Measurements from ENCODE around the gene TEX9. TPM values are rescaled to one million over a fixed set of nuclear protein-coding genes. Genes with fewer than 3 reads are reported as not detected.
"Not testable (repeated sequence)": the region's sequence is repeated elsewhere in the genome, so short reads cannot be mapped to it uniquely, and the experiment has no call there.

Gene TEX9
- total and polyA plus RNA-seq, 7 donors, result 3.0 to 10.7 (median 5.7) TPM

- no peaks in the 10 kb centered on the region for H3K27me3 ChIP-seq
- intact Hi-C loops (cut with DNase I), result no loop called here
- H3K27ac ChIP-seq, result no peak overlapping the region
- no peaks in the 10 kb centered on the region for H3K9me3 ChIP-seq
- DNase-seq, result no peak
- no peak overlapping the region for H3K4me3 ChIP-seq
- 81 to 82% methylated on average over 2 of the region's 2 CpGs for WGBS, 2 donors
- no peaks in the 10 kb centered on the region for H3K4me1 ChIP-seq
- TF ChIP-seq EP300 (IDR thresholded peaks at IDR 0.05) (no peak), POLR2AphosphoS5 (IDR thresholded peaks at IDR 0.05) (no peak), POLR2A (IDR thresholded peaks at IDR 0.05) (no peak)
- TF ChIP-seq, protein P1, sequence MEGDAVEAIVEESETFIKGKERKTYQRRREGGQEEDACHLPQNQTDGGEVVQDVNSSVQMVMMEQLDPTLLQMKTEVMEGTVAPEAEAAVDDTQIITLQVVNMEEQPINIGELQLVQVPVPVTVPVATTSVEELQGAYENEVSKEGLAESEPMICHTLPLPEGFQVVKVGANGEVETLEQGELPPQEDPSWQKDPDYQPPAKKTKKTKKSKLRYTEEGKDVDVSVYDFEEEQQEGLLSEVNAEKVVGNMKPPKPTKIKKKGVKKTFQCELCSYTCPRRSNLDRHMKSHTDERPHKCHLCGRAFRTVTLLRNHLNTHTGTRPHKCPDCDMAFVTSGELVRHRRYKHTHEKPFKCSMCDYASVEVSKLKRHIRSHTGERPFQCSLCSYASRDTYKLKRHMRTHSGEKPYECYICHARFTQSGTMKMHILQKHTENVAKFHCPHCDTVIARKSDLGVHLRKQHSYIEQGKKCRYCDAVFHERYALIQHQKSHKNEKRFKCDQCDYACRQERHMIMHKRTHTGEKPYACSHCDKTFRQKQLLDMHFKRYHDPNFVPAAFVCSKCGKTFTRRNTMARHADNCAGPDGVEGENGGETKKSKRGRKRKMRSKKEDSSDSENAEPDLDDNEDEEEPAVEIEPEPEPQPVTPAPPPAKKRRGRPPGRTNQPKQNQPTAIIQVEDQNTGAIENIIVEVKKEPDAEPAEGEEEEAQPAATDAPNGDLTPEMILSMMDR (IDR thresholded peaks at IDR 0.05), result no peak
- H3K36me3 ChIP-seq, result no peaks in the 10 kb centered on the region
Measured at GRCh38 chr15:56411122-56411749, 46.0 kb downstream of the TEX9 start.

- H3K4me1 ChIP-seq; H3K27ac ChIP-seq; DNase-seq; H3K9me3 ChIP-seq; H3K4me3 ChIP-seq; intact Hi-C loops (cut with DNase I); H3K36me3 ChIP-seq; H3K27me3 ChIP-seq: not testable (repeated sequence)
- WGBS, 2 donors, result 50 to 94% methylated on average over 1 of the region's 1 CpG
Measured at GRCh38 chr15:56413114-56413733, 48.0 kb downstream of the TEX9 start.

- H3K27ac ChIP-seq, result no peak overlapping the region
- H3K27me3 ChIP-seq, result no peaks in the 10 kb centered on the region
- peaks cover 0 to 6% (median 0%) of the 10 kb centered on the region in 4 donors for H3K36me3 ChIP-seq
- no peaks in the 10 kb centered on the region for H3K4me1 ChIP-seq
- intact Hi-C loops (cut with DNase I), result no loop called here
- no peak for DNase-seq
- no peak overlapping the region for H3K4me3 ChIP-seq
- TF ChIP-seq, protein P1 (IDR thresholded peaks at IDR 0.05), result no peak
- no peak for TF ChIP-seq POLR2A (IDR thresholded peaks at IDR 0.05)
- TF ChIP-seq POLR2AphosphoS5 (IDR thresholded peaks at IDR 0.05), result no peak
- TF ChIP-seq EP300 (IDR thresholded peaks at IDR 0.05), result no peak
- peaks cover 0 to 3% (median 0%) of the 10 kb centered on the region in 4 donors for H3K9me3 ChIP-seq
Measured at GRCh38 chr15:56425276-56425675, 60.0 kb downstream of the TEX9 start.

DNA sequence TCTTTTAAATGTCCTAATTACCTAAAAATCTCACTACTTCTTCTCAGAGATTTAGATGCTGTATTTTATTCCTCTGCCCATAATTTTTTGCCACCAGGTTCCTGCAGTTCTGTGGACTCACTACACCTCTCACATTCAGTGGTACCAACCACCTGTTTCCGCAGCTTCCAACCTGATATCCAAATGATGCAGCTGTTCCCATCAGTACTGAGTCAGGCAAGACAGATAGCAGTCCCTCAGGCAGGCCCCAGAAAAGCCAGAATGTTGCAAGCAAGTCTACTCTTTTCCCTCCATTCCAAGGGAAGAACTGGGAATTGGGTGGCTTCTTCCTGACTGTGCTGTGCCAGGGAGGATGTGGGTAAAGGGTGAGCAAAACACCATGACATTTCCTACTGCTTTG is 60.8 kb downstream of the TEX9 start:
- peaks cover 0 to 3% (median 0%) of the 10 kb centered on the region in 4 donors for H3K9me3 ChIP-seq
- H3K4me3 ChIP-seq, result no peak overlapping the region
- no peaks in the 10 kb centered on the region for H3K27me3 ChIP-seq
- DNase-seq, result no peak
- WGBS, 2 donors, result 99 to 100% methylated on average over 1 of the region's 1 CpG
- H3K36me3 ChIP-seq, result peaks cover 0 to 6% (median 0%) of the 10 kb centered on the region in 4 donors
- intact Hi-C loops (cut with DNase I), result loop anchor here (2.0 kb wide), 1 partner anchor 181 kb away; no protein-coding TSS in a partner anchor
- no peak for TF ChIP-seq POLR2AphosphoS5 (IDR thresholded peaks at IDR 0.05)
- H3K4me1 ChIP-seq, result no peaks in the 10 kb centered on the region
- H3K27ac ChIP-seq, result no peak overlapping the region

- 35 to 41% methylated on average over 2 of the region's 2 CpGs for WGBS, 2 donors
- Histone ChIP-seq H3K4me1 (no peaks in the 10 kb centered on the region), H3K27me3 (no peaks in the 10 kb centered on the region), H3K4me3 (no peak overlapping the region), H3K9me3 (peaks cover 0 to 3% (median 0%) of the 10 kb centered on the region in 4 donors), H3K27ac (no peak overlapping the region), H3K36me3 (peaks cover 0 to 6% (median 0%) of the 10 kb centered on the region in 4 donors)
- TF ChIP-seq, protein P1 (IDR thresholded peaks at IDR 0.05), result peak in 2 of 4 experiments; percentile 18 to 22
- TF ChIP-seq EP300 (IDR thresholded peaks at IDR 0.05) (no peak), POLR2AphosphoS5 (IDR thresholded peaks at IDR 0.05) (no peak), POLR2A (IDR thresholded peaks at IDR 0.05) (no peak)
- intact Hi-C loops (cut with DNase I), result no loop called here
- DNase-seq, result no peak
Measured at GRCh38 chr15:56428821-56429458, 63.7 kb downstream of the TEX9 start.
